K562 (cell line): ENCODE data around the gene TKT. TPM values are rescaled to one million over a fixed set of nuclear protein-coding genes. Genes with fewer than 3 reads are reported as not detected.
A peak's percentile ranks its signal among the peaks of the same experiment; 100 is the strongest.

Experiments used
- ATAC-seq: fragments of 200-7000 bp; cut with Tn5 transposase; 3 replicates; pipeline ENCODE4 v1.9.1; 2020; ENCODE audit warnings: moderate library complexity
- BruUV-seq: library from RNA; stranded (reverse); fragments of 400-500 nt; replicated peaks from 2 replicates; lab custom pipeline; 2021; lab: Mats Ljungman, UMichigan
- CTCF ChIA-PET: fragments of 300-600 bp; formaldehyde crosslinking; extraction: SDS; loops from one replicate; lab custom pipeline; 2021; ENCODE audit warnings: low intra/inter-chr PET ratio; lab: Yijun Ruan, JAX
- POLR2A ChIA-PET: fragments of 300-600, 350-650 bp; sonication (Branson Sonifier 250); formaldehyde crosslinking; extraction: SDS; loops from one replicate; lab custom pipeline; 2021; ENCODE audit warnings: antibody characterized with exemption, inconsistent platforms; lab: Yijun Ruan, JAX
- DNase-seq, 4 experiments: peaks; one replicate each; pipeline versions ENCODE4 v3.0.0 to v3.0.0-alpha.2; 2011 to 2018; ENCODE audit warnings: low spot score in 3 of 4, mixed read lengths in 3 of 4; ENCODE audit errors: extremely low read depth in 1 of 4
- FAIRE-seq: peaks from 2 replicates; lab custom pipeline; 2011; peaks lifted over from hg19 to GRCh38; lab: Jason Lieb, UNC
- H2AFZ ChIP-seq: 2 replicates; pipeline ENCODE4 v1.6.0; 2011; ENCODE audit warnings: low read depth, low read length, control low read depth, inconsistent platforms
- H3K27ac ChIP-seq: fragments of 200-600 bp; 3 replicates; pipeline ENCODE4 v1.8.0; 2011; ENCODE audit warnings: low read depth, mild to moderate bottlenecking, control low read depth, inconsistent platforms, low read length, moderate library complexity, mixed read lengths; ENCODE audit errors: extremely low read depth
- H3K27me3 ChIP-seq, 2 experiments: fragments of 300-600 bp in 1 of 2; 2 replicates in 1 of 2; 3 replicates in 1 of 2; pipeline versions ENCODE4 v1.6.0 to v1.8.0; 2011; ENCODE audit warnings: inconsistent platforms in 2 of 2, low read length in 2 of 2, mild to moderate bottlenecking in 1 of 2, mixed read lengths in 1 of 2, moderate library complexity in 1 of 2; ENCODE audit not compliant: control insufficient read depth in 2 of 2, insufficient read depth in 2 of 2
- H3K36me3 ChIP-seq: fragments of 300-600 bp; 3 replicates; pipeline ENCODE4 v1.8.0; 2011; ENCODE audit warnings: mild to moderate bottlenecking, low read length, inconsistent platforms; ENCODE audit not compliant: control insufficient read depth, insufficient read depth
- H3K4me1 ChIP-seq, 2 experiments: fragments of 200-600 bp in 1 of 2; replicated peaks in 1 of 2; 2 replicates in 1 of 2; 3 replicates in 1 of 2; pipeline versions ENCODE4 v1.5.1 to v1.8.0; 2011; ENCODE audit warnings: inconsistent platforms in 2 of 2, low read length in 2 of 2, mild to moderate bottlenecking in 1 of 2, mixed read lengths in 1 of 2, moderate library complexity in 1 of 2; ENCODE audit not compliant: control insufficient read depth in 2 of 2, insufficient read depth in 2 of 2
- H3K4me2 ChIP-seq: 2 replicates; pipeline ENCODE4 v1.6.1; 2011; ENCODE audit warnings: low read length, control low read depth, inconsistent platforms, mixed read lengths; ENCODE audit not compliant: insufficient read depth
- H3K4me3 ChIP-seq: fragments of 200-600 bp; sonication (generic), shearing (Covaris generic); 2 replicates; pipeline ENCODE4 v1.5.1; 2016; ENCODE audit warnings: control low read depth, inconsistent platforms
- H3K79me2 ChIP-seq: fragments of 200-600 bp; 3 replicates; pipeline ENCODE4 v1.8.0; 2011; ENCODE audit warnings: low read length, inconsistent platforms; ENCODE audit not compliant: control insufficient read depth, insufficient read depth
- H3K9ac ChIP-seq, 2 experiments: 2 replicates each; pipeline versions ENCODE4 v1.6.0 to v1.6.1; 2011; ENCODE audit warnings: low read depth in 2 of 2, low read length in 2 of 2, control low read depth in 1 of 2, inconsistent platforms in 1 of 2, mild to moderate bottlenecking in 1 of 2, mixed read lengths in 1 of 2; ENCODE audit not compliant: insufficient read depth in 1 of 2
- H3K9me1 ChIP-seq: one replicate; pipeline ENCODE4 v1.6.0; 2011; ENCODE audit warnings: inconsistent platforms, mild to moderate bottlenecking, low read length, moderate library complexity; ENCODE audit not compliant: control insufficient read depth, insufficient read depth
- H3K9me3 ChIP-seq: replicated peaks from 2 replicates; pipeline ENCODE4 v1.5.1; 2011; ENCODE audit warnings: low read depth, low read length, inconsistent platforms; ENCODE audit not compliant: control insufficient read depth, insufficient read depth
- H4K20me1 ChIP-seq: replicated peaks from 2 replicates; pipeline ENCODE4 v1.6.1; 2011; ENCODE audit warnings: low read length, inconsistent platforms, mixed read lengths; ENCODE audit not compliant: control insufficient read depth, insufficient read depth
- CBX2 ChIP-seq: fragments of 200-600 bp; sonication (generic); IDR thresholded peaks from one replicate; pipeline ENCODE4 v1.6.1; 2012; ENCODE audit warnings: mild to moderate bottlenecking, low read length, inconsistent platforms; ENCODE audit not compliant: insufficient read depth, poor library complexity, severe bottlenecking
- CTBP1 ChIP-seq: fragments of 450-650 bp; IDR thresholded peaks from 2 replicates; pipeline ENCODE4 v1.6.1; 2016; ENCODE audit warnings: borderline replicate concordance
- FOXM1 ChIP-seq, 2 experiments: fragments of 450-650 bp in 1 of 2; sonication (generic) in 1 of 2; formaldehyde crosslinking in 1 of 2; IDR thresholded peaks; 2 replicates each; pipeline versions ENCODE4 v1.6.1 to v1.9.0; 2017 to 2022; ENCODE audit warnings: low read depth in 2 of 2, mild to moderate bottlenecking in 2 of 2, missing genetic modification reagents in 1 of 2, moderate library complexity in 1 of 2
- GATAD2B ChIP-seq: fragments of 450-650 bp; IDR thresholded peaks from 2 replicates; pipeline ENCODE4 v1.6.1; 2017; ENCODE audit warnings: mild to moderate bottlenecking, borderline replicate concordance
- HOMEZ ChIP-seq: fragments of 250-450 bp; sonication (Bioruptor Pico); IDR thresholded peaks from 2 replicates; pipeline ENCODE4 v1.4.0; 2020; ENCODE audit warnings: mild to moderate bottlenecking, moderate library complexity
- ID3 ChIP-seq, 2 experiments: fragments of 250-450 bp in 1 of 2; fragments of 450-650 bp in 1 of 2; sonication (Bioruptor Pico) in 1 of 2; IDR thresholded peaks; 2 replicates each; pipeline versions ENCODE4 v1.6.1 to v1.8.0; 2016 to 2021; ENCODE audit warnings: mild to moderate bottlenecking in 2 of 2, moderate library complexity in 2 of 2, missing compliant biosample characterization in 1 of 2, missing genetic modification characterization in 1 of 2
- KDM2B ChIP-seq: fragments of 250-450 bp; sonication (Bioruptor Pico); IDR thresholded peaks from 2 replicates; pipeline ENCODE4 v1.8.0; 2021; ENCODE audit warnings: mild to moderate bottlenecking, moderate library complexity
- MNT ChIP-seq, 2 experiments: fragments of 450-650 bp; conservative IDR thresholded peaks; 2 replicates each; pipeline ENCODE4 v1.6.1; 2017; ENCODE audit warnings: mild to moderate bottlenecking in 2 of 2, moderate library complexity in 2 of 2
- MTA1 ChIP-seq: fragments of 450-650 bp; IDR thresholded peaks from 2 replicates; pipeline ENCODE4 v1.6.1; 2017; ENCODE audit warnings: borderline replicate concordance
- NONO ChIP-seq, 2 experiments: fragments of 200-400 bp in 1 of 2; fragments of 450-650 bp in 1 of 2; formaldehyde crosslinking in 1 of 2; IDR thresholded peaks; 2 replicates each; pipeline ENCODE4 v1.6.1; 2017; ENCODE audit warnings: low read depth in 2 of 2, mild to moderate bottlenecking in 2 of 2, moderate library complexity in 2 of 2, low read length in 1 of 2
- NRF1 ChIP-seq, 2 experiments: fragments of 450-650 bp; IDR thresholded peaks in 1 of 2; conservative IDR thresholded peaks in 1 of 2; 2 replicates each; pipeline ENCODE4 v1.6.1; 2014; ENCODE audit warnings: mild to moderate bottlenecking in 2 of 2
- PHF8 ChIP-seq: fragments of 200-600 bp; sonication (generic); IDR thresholded peaks from 2 replicates; pipeline ENCODE4 v1.6.1; 2012; ENCODE audit warnings: mixed run types, mild to moderate bottlenecking, inconsistent platforms, low read length, moderate library complexity, borderline replicate concordance
- SREBF1 ChIP-seq: fragments of 150-350 bp; IDR thresholded peaks from 2 replicates; pipeline ENCODE4 v1.6.1; 2014; ENCODE audit warnings: antibody characterized with exemption, low read depth, low read length, borderline replicate concordance
- TFAM ChIP-seq: fragments of 250-450 bp; sonication (Bioruptor Pico); conservative IDR thresholded peaks from 2 replicates; pipeline ENCODE4 v1.5.0; 2021; ENCODE audit warnings: mild to moderate bottlenecking, moderate library complexity
- ZBTB5 ChIP-seq: fragments of 450-650 bp; IDR thresholded peaks from 2 replicates; pipeline ENCODE4 v1.6.1; 2017; ENCODE audit warnings: antibody characterized with exemption
- WGBS: fragments of 100-300 bp; shearing (Covaris generic); methylation state at CpG from one replicate; pipeline ENCODE4 v1.1.6; 2016; ENCODE audit warnings: low coverage, mixed read lengths; ENCODE audit not compliant: insufficient coverage; ENCODE audit errors: missing lambda C conversion rate; 5-methylcytosine and 5-hydroxymethylcytosine counted together
- in situ Hi-C: fragments of 300-500 bp; cut with MboI; formaldehyde crosslinking; loops from 4 replicates; pipeline ENCODE4 v1.15.0; 2018; ENCODE audit warnings: inconsistent platforms, mixed read lengths
- intact Hi-C: fragments of 100-400 bp; cut with micrococcal nuclease; formaldehyde crosslinking; loops from 2 replicates; pipeline ENCODE4 v1.14.2; 2022
- polyA plus RNA-seq, 8 experiments: library from polyadenylated mRNA; depleted of rRNA in 4 of 8; stranded (reverse) in 5 of 8; unstranded in 3 of 8; fragments of >200 nt; fragmentation: Nextera tagmentation in 2 of 8; fragmentation: Illumina TruSeq in 1 of 8; extraction: Ambion mirVana in 2 of 8; extraction: Trizol in 1 of 8; gene quantifications; 2 replicates each; pipeline versions ENCODE4 v1.2.1 to v1.2.3, GENCODE V29; 2011 to 2014; ENCODE audit warnings: inconsistent platforms in 1 of 8, missing spikeins in 1 of 8
- total RNA-seq, 7 experiments: library from RNA; depleted of rRNA in 6 of 7; stranded (reverse); fragments of >200 nt in 6 of 7; fragmentation: Illumina TruSeq in 2 of 7; extraction: Trizol in 2 of 7; gene quantifications; 2 replicates each; pipeline versions ENCODE4 v1.2.1 to v1.2.3, GENCODE V29; 2011 to 2021; ENCODE audit warnings: low replicate concordance in 1 of 7

TKT gene
- total and polyA plus RNA-seq, 9 of the 15 experiments (the other 6 are each of a cell fraction or from before 2014, with no cell fraction given), result 58.1 to 401 (median 187) TPM

- intact Hi-C loops, result no loop called here
- peak overlapping the region; percentile 89 for H3K4me2 ChIP-seq
- ChIA-PET POLR2A (interaction anchor here (1.5 kb wide), 1 partner anchor 12 kb away, joined by 3 read pairs; no protein-coding TSS in a partner anchor), CTCF (no interaction called here)
- no peak overlapping the region for H2AFZ ChIP-seq
- peaks cover 27% of the 10 kb centered on the region for H4K20me1 ChIP-seq
- H3K27ac ChIP-seq, result peak overlapping the region; percentile 77
- ATAC-seq, result no peak
- in situ Hi-C loops, result no loop called here
- H3K36me3 ChIP-seq, result peaks cover 25% of the 10 kb centered on the region
- peaks cover 33 to 50% of the 10 kb centered on the region in 2 experiments; a peak in 4 of 5 replicates for H3K4me1 ChIP-seq
- H3K9ac ChIP-seq, result peak overlapping the region; percentile 78 to 97
- H3K4me3 ChIP-seq, result peak overlapping the region; percentile 85
- no TSS peak for BruUV-seq
- H3K27me3 ChIP-seq, result no peaks in the 10 kb centered on the region
- no peak for DNase-seq
- 0% methylated on average over 16 of the region's 44 CpGs for WGBS
- H3K9me1 ChIP-seq, result peaks cover 2% of the 10 kb centered on the region
- no peak for FAIRE-seq
- H3K9me3 ChIP-seq, result no peaks in the 10 kb centered on the region
- peaks cover 57% of the 10 kb centered on the region for H3K79me2 ChIP-seq
- TF ChIP-seq SREBF1, result no peak
- TF ChIP-seq PHF8, result peak; percentile 38; the same call in 1 of the 2 replicates
- peak; percentile 61; the same call in 1 of the 2 replicates for TF ChIP-seq CTBP1
- TF ChIP-seq TFAM (CRISPR knock-in tag), result no peak
- TF ChIP-seq HOMEZ, result no peak
- no peak for TF ChIP-seq FOXM1 (IDR thresholded peaks at IDR 0.05; ENCODE audit: low read depth)
- no peak for TF ChIP-seq FOXM1 (CRISPR knock-in tag; IDR thresholded peaks at IDR 0.05; ENCODE audit: low read depth)
- TF ChIP-seq GATAD2B, result peak; percentile 63; the same call in 1 of the 2 replicates
- no peak for TF ChIP-seq ID3 (CRISPR knock-in tag; IDR thresholded peaks at IDR 0.05)
- TF ChIP-seq ID3 (tag; IDR thresholded peaks at IDR 0.05), result 0 out of 2 replicates have a peak, but pooled peaks have one; percentile 17
- TF ChIP-seq KDM2B (CRISPR knock-in tag), result no peak
- 0 out of 4 replicates have a peak, but pooled peaks have one; percentile 6 to 9 for TF ChIP-seq MNT (conservative IDR thresholded peaks at IDR 0.05)
- TF ChIP-seq NONO (IDR thresholded peaks at IDR 0.05; ENCODE audit: low read depth in 2 of 2, low read length in 1 of 2), result 0 out of 4 replicates have a peak, but pooled peaks of 1 of the 2 experiments have one; percentile 62
- TF ChIP-seq NRF1 (conservative IDR thresholded peaks at IDR 0.05 in 1 of 2, IDR thresholded peaks at IDR 0.05 in 1 of 2), result peak in 1 of 2 experiments; percentile 43; a peak in 2 of 4 replicates
- no peak for TF ChIP-seq MTA1
- no peak for TF ChIP-seq ZBTB5
- no peak for TF ChIP-seq CBX2
Observed at GRCh38 chr3:53255423-53255774, 423 bp downstream of the TKT start.
